ENCODE data around the gene ZDHHC11. TPM values are rescaled to one million over a fixed set of nuclear protein-coding genes. Genes with fewer than 3 reads are reported as not detected.

Gene ZDHHC11
- total RNA-seq, 1 donor from 2014 or later = 6.3 TPM

GRCh38 chr5:871596-872298 is 21.0 kb upstream of the ZDHHC11 start:
- H3K36me3 Mint-ChIP-seq (ENCODE audit: unreplicated experiment) = peaks cover 67% of the 10 kb centered on the region
- no peak for DNase-seq (ENCODE audit: extremely low spot score, unreplicated experiment)
- no peak for TF ChIP-seq CTCF (IDR thresholded peaks at IDR 0.05)
- no peaks in the 10 kb centered on the region for H3K27me3 Mint-ChIP-seq (ENCODE audit: unreplicated experiment)
- no peaks in the 10 kb centered on the region for H3K9me3 Mint-ChIP-seq (ENCODE audit: unreplicated experiment)
- no peak overlapping the region for H3K4me3 Mint-ChIP-seq (ENCODE audit: unreplicated experiment)
- no peaks in the 10 kb centered on the region for H3K4me1 Mint-ChIP-seq (ENCODE audit: unreplicated experiment)
- H3K27ac Mint-ChIP-seq (ENCODE audit: unreplicated experiment) = no peak overlapping the region

- no peak for TF ChIP-seq CTCF (IDR thresholded peaks at IDR 0.05)
- Mint-ChIP-seq H3K27ac (ENCODE audit: unreplicated experiment) (no peak overlapping the region), H3K27me3 (ENCODE audit: unreplicated experiment) (no peaks in the 10 kb centered on the region), H3K4me1 (ENCODE audit: unreplicated experiment) (no peaks in the 10 kb centered on the region), H3K36me3 (ENCODE audit: unreplicated experiment) (peaks cover 72% of the 10 kb centered on the region), H3K4me3 (ENCODE audit: unreplicated experiment) (no peak overlapping the region), H3K9me3 (ENCODE audit: unreplicated experiment) (no peaks in the 10 kb centered on the region)
- no peak for DNase-seq (ENCODE audit: extremely low spot score, unreplicated experiment)
These were observed 20.2 kb upstream of the ZDHHC11 start for GRCh38 chr5:870956-871355.

GRCh38 chr5:868428-869135 is 17.8 kb upstream of the ZDHHC11 start:
- no peaks in the 10 kb centered on the region for H3K9me3 Mint-ChIP-seq (ENCODE audit: unreplicated experiment)
- peaks cover 64% of the 10 kb centered on the region for H3K36me3 Mint-ChIP-seq (ENCODE audit: unreplicated experiment)
- no peaks in the 10 kb centered on the region for H3K4me1 Mint-ChIP-seq (ENCODE audit: unreplicated experiment)
- H3K4me3 Mint-ChIP-seq (ENCODE audit: unreplicated experiment) = no peak overlapping the region
- no peak for TF ChIP-seq CTCF (IDR thresholded peaks at IDR 0.05)
- H3K27me3 Mint-ChIP-seq (ENCODE audit: unreplicated experiment) = no peaks in the 10 kb centered on the region
- H3K27ac Mint-ChIP-seq (ENCODE audit: unreplicated experiment) = no peak overlapping the region
- no peak for DNase-seq (ENCODE audit: extremely low spot score, unreplicated experiment)

- Mint-ChIP-seq H3K9me3 (ENCODE audit: unreplicated experiment) (no peaks in the 10 kb centered on the region), H3K4me1 (ENCODE audit: unreplicated experiment) (no peaks in the 10 kb centered on the region), H3K36me3 (ENCODE audit: unreplicated experiment) (peaks cover 62% of the 10 kb centered on the region), H3K27me3 (ENCODE audit: unreplicated experiment) (no peaks in the 10 kb centered on the region), H3K27ac (ENCODE audit: unreplicated experiment) (no peak overlapping the region), H3K4me3 (ENCODE audit: unreplicated experiment) (no peak overlapping the region)
- DNase-seq (ENCODE audit: extremely low spot score, unreplicated experiment) = no peak
- no peak for TF ChIP-seq CTCF (IDR thresholded peaks at IDR 0.05)
These were observed 16.6 kb upstream of the ZDHHC11 start for GRCh38 chr5:867300-867870.

GRCh38 chr5:865771-866170 is 15.0 kb upstream of the ZDHHC11 start:
- no peak overlapping the region for H3K4me3 Mint-ChIP-seq (ENCODE audit: unreplicated experiment)
- DNase-seq (ENCODE audit: extremely low spot score, unreplicated experiment) = no peak
- H3K9me3 Mint-ChIP-seq (ENCODE audit: unreplicated experiment) = no peaks in the 10 kb centered on the region
- no peak overlapping the region for H3K27ac Mint-ChIP-seq (ENCODE audit: unreplicated experiment)
- no peaks in the 10 kb centered on the region for H3K27me3 Mint-ChIP-seq (ENCODE audit: unreplicated experiment)
- no peaks in the 10 kb centered on the region for H3K4me1 Mint-ChIP-seq (ENCODE audit: unreplicated experiment)
- peaks cover 48% of the 10 kb centered on the region for H3K36me3 Mint-ChIP-seq (ENCODE audit: unreplicated experiment)
- TF ChIP-seq CTCF (IDR thresholded peaks at IDR 0.05) = no peak
